Pons (tissue), 1 donor: ENCODE results near the gene VANGL2.

Experiments used
- DNase-seq: peaks from one replicate; pipeline ENCODE4 v3.0.0-alpha.2; 2016; ENCODE audit warnings: low spot score

The VANGL2 gene

DNA sequence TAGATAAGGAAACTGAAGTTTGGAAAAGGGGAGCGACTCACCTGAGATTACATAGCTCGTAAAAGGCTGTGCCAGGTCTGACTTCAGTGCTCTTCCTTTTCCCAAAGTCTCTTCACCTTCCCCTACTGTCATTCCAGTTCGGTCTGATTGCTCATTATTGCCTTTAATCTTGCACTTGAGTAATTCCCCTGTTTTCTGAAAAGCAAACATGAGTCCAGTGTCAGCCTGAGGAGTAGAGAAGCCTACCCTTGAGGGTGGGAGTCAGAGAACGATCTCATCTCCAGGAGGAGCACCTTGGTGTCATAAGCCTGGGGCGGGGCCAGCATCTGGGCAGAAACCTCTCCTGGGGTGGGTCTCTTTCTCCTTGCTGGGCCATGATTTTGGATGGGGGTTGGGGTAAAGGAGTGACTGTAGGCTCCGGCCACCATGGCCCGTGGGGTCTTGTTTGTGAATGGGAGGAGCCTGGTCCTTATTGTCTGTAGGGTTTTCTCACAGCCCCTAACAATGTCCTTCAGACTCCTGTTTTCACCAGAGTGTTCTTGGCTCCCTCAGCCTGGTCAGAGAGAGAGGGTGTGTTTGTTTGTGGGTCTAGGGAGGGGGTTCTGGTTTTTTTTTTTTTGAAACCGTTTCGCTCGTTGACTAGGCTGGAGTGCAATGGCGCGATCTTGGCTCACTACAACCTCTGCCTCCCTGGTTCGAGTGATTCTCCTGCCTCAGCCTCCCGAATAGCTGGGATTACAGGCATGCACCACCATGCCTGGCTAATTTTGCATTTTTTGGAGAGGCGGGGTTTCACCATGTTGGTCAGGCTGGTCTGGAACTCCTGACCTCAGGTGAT, 6.0 kb downstream of the VANGL2 start:
- no peak for DNase-seq

DNA sequence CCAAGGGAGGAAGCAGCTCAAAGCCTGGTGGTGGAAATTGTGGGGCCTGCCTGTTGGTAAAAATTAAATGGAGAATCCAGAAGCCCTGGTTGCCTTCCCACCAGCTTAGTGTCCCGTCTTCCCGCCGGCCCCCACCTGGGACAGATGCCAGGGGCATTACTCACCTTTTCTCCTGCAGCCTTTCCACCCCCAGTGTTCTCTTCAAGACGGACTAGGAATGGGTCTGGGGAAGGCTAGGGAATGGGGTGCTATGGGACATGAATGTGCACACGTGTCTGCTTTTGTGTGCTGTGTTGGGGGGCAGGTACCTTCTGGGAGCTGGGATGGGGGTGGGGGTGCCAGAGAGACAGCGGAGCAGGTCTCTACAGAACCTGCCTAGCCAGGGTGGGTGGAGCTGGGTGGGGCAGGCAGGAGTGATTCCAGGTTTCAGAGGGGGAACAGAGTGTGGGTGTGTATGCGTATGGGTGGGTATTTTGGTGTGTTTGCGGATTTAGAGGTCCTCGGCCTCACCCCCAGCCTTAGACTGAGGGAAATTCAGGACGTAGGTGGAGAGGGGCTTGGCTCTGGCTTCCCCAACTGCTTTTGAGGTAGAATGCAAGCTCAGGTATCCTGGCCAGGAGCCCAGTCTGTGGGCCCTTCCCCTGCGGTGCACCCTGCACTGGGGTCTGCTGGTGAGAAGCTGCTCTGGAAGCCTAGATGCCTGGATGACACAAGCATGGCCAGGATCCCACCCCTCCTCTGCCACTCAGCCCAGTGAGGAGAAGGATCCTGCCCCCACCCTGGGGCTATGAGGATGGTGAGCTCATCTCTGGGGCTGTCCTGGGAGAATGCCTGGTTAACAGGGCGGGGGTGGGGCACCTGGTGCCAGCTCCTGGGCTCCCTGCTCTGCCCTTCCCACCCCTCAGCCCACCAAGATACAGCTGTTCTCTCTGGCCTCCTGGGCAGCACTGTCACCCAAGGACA, 7.8 kb downstream of the VANGL2 start:
- DNase-seq: no peak

DNA sequence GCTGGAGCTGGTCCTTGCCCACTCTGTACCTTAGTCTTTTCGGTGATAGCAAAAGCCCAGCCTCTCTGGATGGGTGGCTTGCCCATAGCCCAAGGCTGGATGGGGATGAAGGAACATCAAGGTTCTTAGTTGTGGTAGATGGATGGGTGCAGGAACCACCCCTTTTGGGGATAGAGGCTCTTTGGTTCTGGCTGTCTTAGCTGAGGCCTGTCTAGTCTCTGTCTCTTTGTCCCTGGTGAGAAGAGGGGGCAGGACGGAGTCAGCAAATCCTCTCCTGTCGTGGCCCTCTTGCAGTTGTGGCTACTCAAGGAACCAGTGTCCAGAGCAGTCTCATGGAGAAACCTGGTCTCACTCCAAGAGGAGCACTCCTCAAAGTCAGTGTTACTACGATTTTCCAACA, 8.5 kb downstream of the VANGL2 start:
- DNase-seq: no peak

DNA sequence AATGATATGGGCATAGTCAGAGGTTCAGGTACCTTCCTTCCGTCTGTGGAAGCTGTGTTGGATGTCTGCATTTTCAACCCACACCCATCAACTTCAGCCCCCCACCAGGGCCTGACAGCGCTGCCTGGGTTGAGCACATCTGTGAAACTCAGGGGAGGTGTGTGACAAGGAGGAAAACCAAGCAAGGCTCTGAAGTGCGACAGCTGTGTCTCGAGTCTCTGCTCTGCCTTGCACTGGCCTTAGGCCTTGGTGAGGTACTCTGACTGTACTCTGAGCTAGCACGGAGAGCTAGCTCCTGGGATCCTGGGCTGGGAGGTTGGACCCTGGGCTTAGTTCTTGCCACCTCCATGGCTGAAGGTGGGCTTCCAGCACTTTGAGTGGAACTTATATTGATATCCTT, 9.1 kb downstream of the VANGL2 start:
- DNase-seq: no peak

DNA sequence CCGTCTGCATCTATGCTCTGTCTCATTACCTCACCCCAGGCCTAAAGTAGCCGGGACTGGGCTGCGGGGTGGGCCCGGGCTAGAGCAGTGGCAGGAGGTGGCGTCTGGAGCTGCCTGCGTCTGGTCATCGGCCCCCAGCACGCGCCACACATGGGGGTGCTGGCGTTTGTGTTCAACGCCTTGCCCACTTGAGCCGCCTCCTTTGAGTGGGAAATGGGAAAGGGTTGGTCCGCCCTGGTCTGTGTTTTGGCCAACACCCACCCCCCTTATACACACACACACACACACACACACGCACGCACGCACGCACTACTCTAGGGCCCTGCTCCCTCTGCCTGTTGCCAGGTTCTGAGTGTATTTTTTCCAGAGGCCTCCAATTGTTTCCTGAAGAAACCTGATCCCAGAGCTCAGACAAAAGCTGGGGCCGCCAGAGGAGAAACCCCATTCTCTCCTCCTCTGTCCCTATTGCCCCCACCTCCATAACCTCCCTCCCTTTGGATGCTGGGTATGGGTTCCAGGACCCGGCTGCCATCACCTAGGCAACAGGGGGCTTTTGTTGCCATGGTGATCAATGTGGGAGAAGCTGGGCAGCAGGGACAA, 10.1 kb downstream of the VANGL2 start:
- no peak for DNase-seq

DNA sequence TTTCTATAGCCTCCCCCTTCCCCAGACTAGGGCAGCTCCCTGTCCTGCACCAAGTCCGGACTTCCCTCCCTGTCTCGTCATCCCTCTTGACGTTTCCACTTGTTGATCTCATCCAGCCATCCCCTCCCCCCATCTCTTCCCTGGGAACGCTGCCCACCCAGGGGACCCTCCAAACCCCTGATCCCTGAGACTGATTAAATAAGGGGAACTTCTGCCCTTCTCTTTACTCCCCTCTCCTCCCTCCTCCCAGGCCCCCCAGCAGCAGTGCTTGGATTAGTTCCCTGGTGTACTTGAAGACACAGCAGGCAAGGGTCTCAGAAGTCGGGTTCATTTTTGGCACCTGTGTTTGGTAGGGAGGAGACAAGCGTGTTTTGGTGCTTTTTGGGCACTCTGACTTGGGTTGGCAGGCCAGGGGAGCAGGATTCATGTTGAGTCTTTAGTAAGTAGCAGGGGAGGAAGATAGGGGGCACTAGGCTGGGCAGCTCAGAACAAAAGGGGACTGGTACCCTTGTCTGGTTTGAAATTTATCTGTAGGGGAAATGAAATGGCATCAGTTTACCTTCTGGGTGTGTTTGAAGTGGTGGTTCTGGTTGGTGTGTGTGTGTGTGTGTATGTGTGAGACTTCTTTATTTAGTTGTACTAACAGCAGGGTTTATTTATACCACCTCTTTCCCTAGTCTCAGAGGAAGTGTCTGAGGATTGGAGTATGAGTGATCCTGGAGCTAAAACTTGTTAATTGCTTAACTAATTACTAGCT, 11.1 kb downstream of the VANGL2 start:
- no peak for DNase-seq

DNA sequence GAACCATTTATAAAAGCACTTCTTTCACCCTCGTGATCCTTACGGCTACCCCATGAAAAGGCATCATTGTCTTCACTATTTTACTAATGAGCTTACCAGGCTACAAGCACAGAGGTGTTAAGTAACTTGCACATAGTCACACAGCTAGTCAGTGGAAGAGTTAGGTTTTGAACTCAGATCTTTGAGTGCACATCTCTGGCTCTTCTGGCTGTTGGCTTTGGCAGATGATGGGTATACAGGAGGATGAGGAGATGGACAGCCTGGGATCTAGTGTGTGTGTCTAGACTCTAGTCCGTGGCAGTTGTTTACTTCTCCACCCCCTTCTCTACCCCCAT, 11.6 kb downstream of the VANGL2 start:
- no peak for DNase-seq

DNA sequence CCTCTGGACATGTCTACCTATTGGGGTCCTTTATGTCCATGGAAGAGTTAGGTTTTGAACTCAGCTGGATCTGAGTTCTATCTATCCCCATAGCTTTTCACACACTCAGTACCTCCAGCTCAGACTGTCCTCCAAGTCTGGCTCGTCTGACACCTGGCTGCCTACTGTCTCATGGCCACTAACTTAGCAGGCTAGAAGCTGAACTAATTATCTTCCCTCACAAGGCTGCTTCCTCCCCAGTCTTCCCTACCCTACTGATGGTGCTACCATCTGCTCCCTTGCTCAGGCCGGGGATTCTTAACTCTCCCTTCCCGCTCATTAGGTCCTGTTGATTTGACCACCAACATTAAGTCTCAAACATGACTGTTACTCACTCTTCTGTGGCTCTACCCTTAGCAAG, 13.4 kb downstream of the VANGL2 start:
- DNase-seq: no peak

DNA sequence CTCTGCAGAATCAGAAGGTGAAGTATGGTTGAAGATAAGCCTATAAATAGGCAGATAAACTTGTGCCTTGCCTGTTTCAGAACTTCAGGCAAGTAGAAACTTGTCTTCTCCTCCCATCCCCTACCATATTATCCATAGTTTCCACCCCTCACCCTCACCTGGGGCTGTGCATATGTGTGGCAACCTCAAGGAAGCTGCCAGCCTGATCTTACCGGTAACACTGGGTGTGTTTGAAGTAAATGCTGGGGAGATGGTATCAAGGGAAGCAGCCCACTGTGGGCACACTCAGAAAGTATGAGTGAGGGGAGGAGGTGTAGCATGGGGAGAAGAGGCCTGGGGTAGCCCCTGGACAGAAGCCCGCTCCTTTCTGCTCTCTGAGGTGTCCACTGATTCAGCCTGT, 14.5 kb downstream of the VANGL2 start:
- DNase-seq: no peak

DNA sequence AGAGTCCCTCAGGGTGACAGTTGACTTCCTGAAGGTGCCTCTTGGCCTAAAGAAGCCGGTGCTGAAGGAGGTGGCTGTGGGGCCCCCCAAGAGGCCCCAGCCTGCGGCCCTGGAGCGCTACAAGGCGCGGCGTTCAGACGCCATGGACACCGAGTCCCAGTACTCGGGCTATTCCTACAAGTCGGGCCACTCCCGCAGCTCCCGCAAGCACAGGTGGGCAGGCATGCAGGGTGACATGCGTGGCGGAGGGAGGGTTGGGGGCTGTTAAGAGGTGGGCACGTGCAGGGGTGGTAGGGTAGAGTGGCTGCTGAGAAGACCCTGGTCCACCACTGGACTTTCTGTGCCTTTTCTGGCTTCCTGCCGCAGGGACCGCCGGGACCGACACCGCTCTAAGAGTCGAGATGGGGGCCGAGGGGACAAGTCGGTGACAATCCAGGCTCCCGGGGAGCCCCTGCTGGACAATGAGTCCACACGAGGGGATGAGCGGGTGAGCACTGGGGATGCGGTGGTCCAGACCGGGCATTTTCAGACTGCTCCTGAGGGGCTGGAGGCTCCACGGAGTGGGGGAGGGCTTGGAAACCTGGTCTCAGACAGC, 15.4 kb downstream of the VANGL2 start:
- no peak for DNase-seq

DNA sequence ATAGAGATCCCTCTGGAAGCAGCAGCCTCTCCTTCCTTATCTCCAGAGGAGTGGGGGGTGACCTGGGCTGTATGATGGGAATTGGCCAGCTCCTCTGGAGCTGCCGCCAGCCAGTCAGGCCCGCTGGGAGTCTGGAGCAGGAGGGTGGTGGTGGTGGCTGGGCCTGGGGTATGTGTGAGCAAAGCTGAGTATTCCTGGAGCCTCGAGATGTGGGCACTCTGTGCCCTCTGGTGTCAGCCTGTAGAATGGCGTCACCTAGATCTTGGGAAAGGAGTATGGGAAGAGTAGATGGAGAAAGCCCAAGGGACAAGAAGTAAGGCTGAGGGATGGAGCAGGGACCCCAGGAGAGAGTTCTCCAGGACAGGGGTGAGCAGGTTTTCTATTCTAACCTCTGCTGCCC, 16.0 kb downstream of the VANGL2 start:
- DNase-seq: no peak

DNA sequence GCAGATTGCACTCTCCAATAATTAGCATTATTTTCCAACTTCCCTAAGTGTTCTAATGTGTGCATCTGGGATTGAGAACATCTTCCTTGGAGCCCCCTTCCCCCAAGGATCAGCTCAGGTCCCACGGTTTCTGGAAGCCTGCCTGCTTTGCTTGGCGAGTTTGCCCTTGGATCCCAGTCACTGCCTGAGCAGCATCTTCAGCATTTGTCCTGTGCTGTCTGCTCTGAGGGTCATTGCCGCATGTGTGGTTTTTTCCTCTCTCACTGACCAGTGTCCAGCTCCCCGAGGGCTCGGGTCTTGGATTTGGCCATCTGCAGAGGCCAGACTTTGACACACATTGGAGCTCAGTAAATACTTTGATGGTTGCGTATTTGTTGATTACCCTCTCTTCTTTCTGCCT, 18.1 kb downstream of the VANGL2 start:
- DNase-seq: no peak

DNA sequence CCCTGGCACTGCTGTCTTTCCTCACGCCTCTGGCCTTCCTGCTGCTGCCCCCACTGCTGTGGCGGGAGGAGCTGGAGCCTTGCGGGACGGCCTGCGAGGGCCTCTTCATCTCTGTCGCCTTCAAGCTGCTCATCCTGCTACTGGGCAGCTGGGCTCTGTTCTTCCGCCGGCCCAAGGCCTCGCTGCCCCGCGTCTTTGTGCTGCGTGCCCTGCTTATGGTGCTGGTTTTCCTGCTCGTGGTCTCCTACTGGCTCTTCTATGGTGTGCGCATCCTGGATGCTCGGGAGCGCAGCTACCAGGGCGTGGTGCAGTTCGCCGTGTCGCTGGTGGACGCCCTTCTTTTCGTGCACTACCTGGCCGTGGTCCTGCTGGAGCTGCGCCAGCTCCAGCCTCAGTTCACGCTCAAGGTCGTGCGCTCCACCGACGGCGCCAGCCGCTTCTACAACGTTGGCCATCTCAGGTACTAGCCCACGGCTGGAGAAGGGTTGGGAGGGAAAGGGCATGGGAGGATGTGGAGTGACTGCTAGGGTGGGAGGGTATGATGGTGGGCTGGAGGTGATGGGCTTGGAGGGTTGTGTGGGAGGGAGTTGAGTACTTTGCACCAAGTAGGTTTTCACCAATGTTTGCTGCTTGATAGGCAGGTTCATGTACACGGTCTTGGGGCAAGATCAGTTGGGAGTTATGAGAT, 18.9 kb downstream of the VANGL2 start:
- no peak for DNase-seq

DNA sequence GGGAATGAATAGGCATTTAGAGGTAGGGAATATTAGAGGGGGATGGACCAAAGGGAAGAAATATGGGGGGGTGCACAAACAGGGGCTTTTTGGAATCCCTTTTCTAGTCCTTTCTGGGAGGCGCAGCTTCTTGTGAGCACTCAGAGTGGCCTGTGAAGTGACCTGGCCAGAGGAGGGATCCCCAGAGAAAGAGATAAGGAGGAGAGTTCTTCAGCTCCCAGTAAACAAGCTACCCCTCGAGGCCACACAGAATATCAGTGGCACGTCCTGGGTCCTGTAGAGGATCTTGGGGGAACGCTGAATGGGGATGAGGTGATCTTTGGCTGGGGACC, 19.4 kb downstream of the VANGL2 start:
- DNase-seq: no peak

DNA sequence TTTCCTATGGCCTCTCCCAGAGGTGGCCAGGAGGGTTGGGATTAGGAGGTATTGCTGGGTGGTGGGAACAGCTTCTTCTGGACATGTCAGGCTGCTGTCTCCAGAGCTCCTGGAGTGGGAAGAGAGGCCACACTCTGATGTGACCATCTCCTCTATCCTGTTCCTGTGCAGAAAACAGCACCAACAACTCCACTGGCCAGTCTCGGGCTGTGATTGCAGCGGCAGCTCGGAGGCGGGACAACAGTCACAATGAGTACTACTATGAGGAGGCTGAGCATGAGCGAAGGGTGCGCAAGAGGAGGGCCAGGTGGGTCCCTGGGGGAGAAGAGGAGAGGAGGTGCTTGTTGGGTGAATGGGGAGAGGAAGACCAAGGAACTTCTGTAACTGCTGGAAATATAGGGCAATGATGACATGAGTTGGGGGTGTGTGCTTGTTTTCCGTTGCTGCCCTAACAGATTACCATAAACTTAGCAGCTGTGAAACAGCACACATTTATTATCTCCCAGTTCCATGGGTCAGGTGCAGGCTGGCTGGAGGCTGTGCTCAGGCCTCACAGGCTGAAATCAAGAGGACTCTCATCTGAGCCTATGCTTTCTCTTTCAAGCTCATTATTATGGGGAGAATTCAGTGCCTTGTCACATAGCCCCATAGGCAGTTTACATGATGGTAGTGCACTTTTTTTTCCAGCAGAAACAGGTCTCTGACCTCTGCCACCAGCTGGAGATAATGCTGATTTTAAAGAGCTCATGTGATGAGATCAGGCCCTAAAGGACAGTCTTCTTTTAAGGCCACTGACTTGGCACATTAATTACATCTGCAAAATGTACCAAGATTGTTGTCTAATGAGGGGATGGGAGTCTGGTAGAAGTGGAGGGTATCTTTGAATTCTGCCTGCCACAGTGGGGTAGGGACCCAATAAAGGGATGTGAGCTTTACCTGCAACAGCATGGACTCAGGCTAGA, 20.8 kb downstream of the VANGL2 start:
- no peak for DNase-seq

DNA sequence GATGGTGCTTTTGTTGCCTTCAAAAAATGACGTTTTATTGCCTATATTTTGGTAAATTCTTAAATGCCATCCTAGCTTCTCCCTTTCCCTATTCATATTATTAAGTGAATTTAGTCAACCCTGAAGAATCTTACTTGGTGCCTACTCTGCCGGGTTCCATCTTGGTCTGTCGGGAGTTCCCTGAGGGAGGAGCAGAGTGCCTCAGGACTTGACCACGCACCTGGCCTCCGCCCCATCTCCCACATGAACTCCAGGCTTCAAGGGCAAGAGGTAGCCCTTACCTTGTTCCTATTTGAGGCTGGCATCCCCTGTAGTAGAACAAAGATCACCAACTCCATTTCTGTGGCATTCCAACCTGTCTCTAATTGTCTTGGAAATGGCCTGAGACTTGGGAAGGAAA, 21.5 kb downstream of the VANGL2 start:
- DNase-seq: no peak

DNA sequence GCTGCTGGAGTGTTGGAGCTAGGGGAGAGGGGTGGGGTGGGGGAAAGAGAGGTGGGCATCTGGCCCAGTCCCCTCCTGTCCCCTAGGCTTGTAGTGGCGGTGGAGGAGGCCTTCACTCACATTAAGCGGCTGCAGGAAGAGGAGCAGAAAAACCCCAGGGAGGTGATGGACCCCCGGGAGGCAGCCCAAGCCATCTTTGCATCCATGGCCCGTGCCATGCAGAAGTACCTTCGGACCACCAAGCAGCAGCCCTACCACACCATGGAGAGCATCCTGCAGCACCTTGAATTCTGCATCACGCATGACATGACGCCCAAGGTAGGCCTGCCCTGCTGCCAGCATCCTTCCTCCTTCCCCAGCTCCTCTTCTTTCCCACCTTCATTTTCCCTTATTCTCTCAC, 23.6 kb downstream of the VANGL2 start:
- DNase-seq: no peak

DNA sequence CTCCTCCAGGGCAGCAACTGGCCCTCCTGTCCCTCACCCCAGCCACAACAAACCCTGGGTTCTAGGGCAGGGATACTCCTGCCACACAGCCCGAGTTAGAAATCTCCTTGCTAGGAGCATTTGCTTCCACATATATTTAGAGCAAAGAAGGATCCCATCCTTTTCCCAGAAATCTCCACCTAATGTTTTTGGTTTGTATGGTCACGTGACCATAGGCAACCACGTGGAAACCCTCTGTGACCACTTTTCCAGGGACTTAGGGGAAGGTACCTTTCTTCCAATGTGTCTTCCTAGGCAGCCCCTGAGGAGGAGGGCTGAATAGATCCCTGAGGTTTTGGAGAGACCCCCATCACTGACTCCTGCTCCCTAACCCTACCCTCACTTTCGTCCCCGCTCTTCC, 25.5 kb downstream of the VANGL2 start:
- DNase-seq: no peak

DNA sequence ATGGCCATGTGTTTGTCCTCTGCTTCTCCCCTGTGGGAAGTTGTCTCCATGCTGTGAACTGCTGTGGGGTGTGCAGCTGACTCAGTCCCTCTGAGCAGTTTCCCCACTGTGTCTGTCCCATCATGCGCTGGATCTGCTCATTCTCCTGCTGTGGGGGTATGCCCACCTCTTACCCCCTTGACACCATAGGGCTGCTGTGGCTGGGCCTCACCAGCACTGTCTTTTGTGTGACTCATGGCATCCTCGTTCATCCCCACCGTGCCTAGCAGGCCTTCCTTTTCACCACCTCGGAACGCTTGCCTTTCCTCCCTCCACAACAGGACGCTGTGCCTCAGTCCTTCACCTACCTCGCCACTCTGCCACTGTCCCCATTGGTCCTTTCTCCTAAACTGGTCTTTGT, 27.3 kb downstream of the VANGL2 start:
- no peak for DNase-seq

DNA sequence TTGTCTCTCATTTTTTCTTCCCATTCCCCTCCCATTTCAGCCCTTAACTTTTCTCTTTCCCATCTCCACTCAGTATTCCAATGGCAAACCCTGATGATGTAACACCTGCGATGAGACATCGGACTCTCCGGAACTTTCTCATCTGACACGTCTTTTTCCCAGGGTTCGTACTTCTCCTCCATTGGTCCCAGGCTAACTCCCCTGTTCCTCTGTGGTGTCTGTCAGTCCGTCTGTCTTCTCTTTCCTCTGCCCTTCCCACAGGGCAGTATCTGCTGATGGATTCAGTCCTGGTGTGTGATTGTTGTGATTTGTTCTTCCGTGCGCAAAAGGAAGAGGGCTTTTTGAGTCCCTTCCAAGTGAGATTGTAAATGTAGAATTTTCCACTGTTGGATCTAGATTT, 27.7 kb downstream of the VANGL2 start:
- no peak for DNase-seq
